GM12878 (cell line): Measurements from ENCODE around the gene ESR2. TPM values are rescaled to one million over a fixed set of nuclear protein-coding genes. Genes with fewer than 3 reads are reported as not detected.

Experiments
- ATAC-seq: fragments of 200-7000 bp; cut with Tn5 transposase; 3 replicates; pipeline ENCODE4 v1.9.1; 2020; ENCODE audit warnings: mild to moderate bottlenecking, moderate library complexity
- BruUV-seq: library from RNA; stranded (reverse); fragments of 400-500 nt; replicated peaks from 2 replicates; lab custom pipeline; 2021; lab: Mats Ljungman, UMichigan
- CTCF ChIA-PET: fragments of 300-600 bp; sonication (Branson Sonifier 250); formaldehyde crosslinking; extraction: SDS; loops from one replicate; lab custom pipeline; 2021; ENCODE audit warnings: inconsistent platforms; lab: Yijun Ruan, JAX
- POLR2A ChIA-PET: fragments of 350-600 bp; formaldehyde crosslinking; extraction: SDS; loops from one replicate; lab custom pipeline; 2021; ENCODE audit warnings: inconsistent platforms; lab: Charles Lee
- RAD21 ChIA-PET: fragments of 300-600 bp; sonication (Branson Sonifier 250); formaldehyde crosslinking; loops from one replicate; lab custom pipeline; 2023; ENCODE audit warnings: antibody characterized with exemption; ENCODE audit not compliant: unreplicated experiment; lab: Charles Lee
- SMC1A ChIA-PET: fragments of 300-600 bp; sonication (Branson Sonifier 250); formaldehyde crosslinking; loops from one replicate; lab custom pipeline; 2023; ENCODE audit not compliant: unreplicated experiment, uncharacterized antibody; lab: Charles Lee
- DNase-seq: peaks from one replicate; pipeline ENCODE4 v3.0.0-alpha.2; 2011; ENCODE audit warnings: low read depth, low spot score
- FAIRE-seq: peaks from 3 replicates; lab custom pipeline; 2011; peaks lifted over from hg19 to GRCh38; lab: Jason Lieb, UNC
- H2AFZ ChIP-seq: 2 replicates; pipeline ENCODE4 v1.6.0; 2011; ENCODE audit warnings: low read depth, low read length, control low read depth; ENCODE audit not compliant: control insufficient read depth
- H3K27ac ChIP-seq: 2 replicates; pipeline ENCODE4 v1.5.1; 2011; ENCODE audit warnings: control low read depth; ENCODE audit not compliant: control insufficient read depth, insufficient read depth
- H3K27me3 ChIP-seq, 2 experiments: replicated peaks in 1 of 2; 2 replicates each; pipeline versions ENCODE4 v1.6.0 to v1.6.1; 2011; ENCODE audit warnings: low read length in 1 of 2; ENCODE audit not compliant: control insufficient read depth in 2 of 2, insufficient read depth in 2 of 2
- H3K36me3 ChIP-seq, 2 experiments: 2 replicates each; pipeline ENCODE4 v1.5.1; 2011; ENCODE audit warnings: low read length in 1 of 2; ENCODE audit not compliant: control insufficient read depth in 2 of 2, insufficient read depth in 2 of 2
- H3K4me1 ChIP-seq: 2 replicates; pipeline ENCODE4 v1.6.1; 2011; ENCODE audit warnings: mild to moderate bottlenecking, low read length, moderate library complexity, mixed read lengths; ENCODE audit not compliant: control insufficient read depth, insufficient read depth
- H3K4me2 ChIP-seq: 2 replicates; pipeline ENCODE4 v1.6.0; 2011; ENCODE audit warnings: control low read depth; ENCODE audit not compliant: control insufficient read depth, insufficient read depth
- H3K4me3 ChIP-seq: fragments of 200-600 bp; sonication (generic); 2 replicates; pipeline ENCODE4 v1.5.1; 2016
- H3K79me2 ChIP-seq: 2 replicates; pipeline ENCODE4 v1.6.0; 2011; ENCODE audit warnings: low read length; ENCODE audit not compliant: control insufficient read depth, insufficient read depth
- H3K9ac ChIP-seq: 2 replicates; pipeline ENCODE4 v1.8.0; 2011; ENCODE audit warnings: low read length, control low read depth, mixed read lengths; ENCODE audit not compliant: control insufficient read depth, insufficient read depth
- H3K9me3 ChIP-seq: replicated peaks from 3 replicates; pipeline ENCODE4 v1.5.1; 2011; ENCODE audit warnings: mild to moderate bottlenecking, low read length; ENCODE audit not compliant: control insufficient read depth, insufficient read depth
- H4K20me1 ChIP-seq: 2 replicates; pipeline ENCODE4 v1.6.0; 2011; ENCODE audit not compliant: control insufficient read depth, insufficient read depth
- BHLHE40 ChIP-seq, 2 experiments: fragments of 450-650 bp in 1 of 2; IDR thresholded peaks; 2 replicates each; pipeline ENCODE4 v1.6.1; 2011 to 2017; ENCODE audit warnings: low read depth in 2 of 2, borderline replicate concordance in 1 of 2, improper control_type of control experiment in 1 of 2, low read length in 1 of 2, mild to moderate bottlenecking in 1 of 2
- CBX5 ChIP-seq: sonication (generic); IDR thresholded peaks from 2 replicates; pipeline ENCODE4 v1.6.1; 2016; ENCODE audit warnings: low read depth, moderate library complexity, mild to moderate bottlenecking, inconsistent platforms
- FOXM1 ChIP-seq: IDR thresholded peaks from 2 replicates; pipeline ENCODE4 v1.6.1; 2012; ENCODE audit warnings: low read depth, mild to moderate bottlenecking, inconsistent platforms, low read length, moderate library complexity
- SREBF2 ChIP-seq: IDR thresholded peaks from 2 replicates; pipeline ENCODE4 v1.6.1; 2012; ENCODE audit warnings: mild to moderate bottlenecking, low read length
- TAF1 ChIP-seq: IDR thresholded peaks from 2 replicates; pipeline ENCODE4 v1.6.1; 2011; ENCODE audit warnings: mild to moderate bottlenecking, low read depth, low read length, borderline replicate concordance
- ZNF217 ChIP-seq: fragments of 450-650 bp; IDR thresholded peaks from 2 replicates; pipeline ENCODE4 v1.6.1; 2017; ENCODE audit warnings: antibody characterized with exemption, mild to moderate bottlenecking
- WGBS: methylation state at CpG from one replicate; pipeline ENCODE4 v1.1.6; 2016; ENCODE audit warnings: low lambda C conversion rate; ENCODE audit not compliant: insufficient replicate concordance, insufficient coverage; ENCODE audit errors: missing lambda C conversion rate; 5-methylcytosine and 5-hydroxymethylcytosine counted together
- in situ Hi-C: fragments of 300-500 bp; cut with MboI; formaldehyde crosslinking; loops from 9 replicates; pipeline ENCODE4 v1.14.3; 2018; ENCODE audit warnings: mixed read lengths
- intact Hi-C: fragments of 100-400 bp; cut with micrococcal nuclease; formaldehyde crosslinking; loops from one replicate; pipeline ENCODE4 v1.14.2; 2022; ENCODE audit not compliant: unreplicated experiment
- polyA plus RNA-seq, 11 experiments: library from polyadenylated mRNA; depleted of rRNA in 4 of 11; unstranded in 6 of 11; stranded (reverse) in 5 of 11; fragments of >200 nt; fragmentation: Nextera tagmentation in 4 of 11; fragmentation: Illumina TruSeq in 1 of 11; extraction: Ambion mirVana in 4 of 11; extraction: Trizol in 1 of 11; gene quantifications; 1 replicate in 1 of 11; 2 replicates in 10 of 11; pipeline versions ENCODE4 v1.2.1 to v1.2.3, GENCODE V29; 2011 to 2016; ENCODE audit warnings: inconsistent platforms in 2 of 11, missing spikeins in 2 of 11, low read depth in 1 of 11
- total RNA-seq, 4 experiments: library from RNA; depleted of rRNA in 3 of 4; stranded (reverse); fragments of >200 nt in 3 of 4; fragmentation: Illumina TruSeq in 1 of 4; extraction: Trizol in 1 of 4; gene quantifications; 2 replicates each; pipeline versions ENCODE4 v1.2.1 to v1.2.3, GENCODE V29; 2013 to 2021
- TF ChIP-seq, protein P1 (sequence below): IDR thresholded peaks from 2 replicates; pipeline ENCODE4 v1.6.1; 2011; ENCODE audit warnings: mild to moderate bottlenecking, low read depth, low read length, moderate library complexity; ENCODE audit not compliant: insufficient replicate concordance
- TF ChIP-seq, protein P2 (sequence below): IDR thresholded peaks from 2 replicates; pipeline ENCODE4 v1.6.1; 2012; ENCODE audit warnings: low read depth, low read length, improper control_type of control experiment
- TF ChIP-seq, protein P3 (sequence below): fragments of 450-650 bp; IDR thresholded peaks from 2 replicates; pipeline ENCODE4 v1.6.1; 2017; ENCODE audit warnings: mild to moderate bottlenecking, low read depth, inconsistent platforms; ENCODE audit not compliant: poor library complexity, severe bottlenecking

ESR2 gene
- total and polyA plus RNA-seq, 10 of the 15 experiments (the other 5 are each of a cell fraction or from before 2014, with no cell fraction given) = 0.29 to 2.6 (median 0.81) TPM

DNA sequence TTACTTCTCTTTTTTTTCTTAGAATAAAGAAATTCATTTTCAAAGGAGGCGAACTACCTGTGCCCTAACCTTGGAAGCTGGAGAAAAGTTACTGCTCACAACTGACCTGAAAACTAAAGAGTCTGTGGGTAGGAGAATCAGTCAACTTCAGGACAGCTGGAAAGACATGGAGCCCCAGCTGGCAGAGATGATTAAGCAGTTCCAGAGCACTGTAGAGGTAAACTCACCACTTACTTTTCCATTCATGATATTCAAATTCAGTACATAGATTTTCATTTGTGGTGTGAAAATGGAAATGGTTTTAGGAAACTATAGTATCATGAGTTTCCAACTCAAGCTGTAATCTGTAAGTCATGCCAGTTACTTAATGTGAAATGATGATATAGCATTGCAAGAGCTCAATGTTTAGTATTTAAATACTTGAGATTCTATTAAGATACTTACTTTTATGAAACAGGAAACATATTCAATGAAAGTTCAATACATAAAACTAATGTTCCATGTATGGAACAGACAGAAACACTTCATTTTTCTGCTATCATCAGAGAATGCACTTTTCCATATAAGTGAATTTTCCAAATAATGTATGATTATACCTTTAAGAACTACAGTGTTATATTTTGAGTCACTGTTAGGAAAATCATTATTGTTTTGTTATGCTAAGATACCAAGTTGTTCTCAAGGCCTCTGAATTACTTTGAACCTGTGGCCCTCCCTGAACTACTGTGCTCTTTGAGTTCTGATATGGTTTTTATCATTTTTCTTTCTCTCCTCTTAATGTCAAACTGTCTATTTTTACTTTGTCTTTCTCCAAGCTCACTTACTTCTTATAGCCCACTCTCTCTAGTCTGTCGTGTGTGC is 119.0 kb downstream of the ESR2 start:
- TF ChIP-seq, protein P1, sequence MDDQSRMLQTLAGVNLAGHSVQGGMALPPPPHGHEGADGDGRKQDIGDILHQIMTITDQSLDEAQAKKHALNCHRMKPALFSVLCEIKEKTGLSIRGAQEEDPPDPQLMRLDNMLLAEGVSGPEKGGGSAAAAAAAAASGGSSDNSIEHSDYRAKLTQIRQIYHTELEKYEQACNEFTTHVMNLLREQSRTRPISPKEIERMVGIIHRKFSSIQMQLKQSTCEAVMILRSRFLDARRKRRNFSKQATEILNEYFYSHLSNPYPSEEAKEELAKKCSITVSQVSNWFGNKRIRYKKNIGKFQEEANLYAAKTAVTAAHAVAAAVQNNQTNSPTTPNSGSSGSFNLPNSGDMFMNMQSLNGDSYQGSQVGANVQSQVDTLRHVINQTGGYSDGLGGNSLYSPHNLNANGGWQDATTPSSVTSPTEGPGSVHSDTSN = no peak
- TF ChIP-seq, protein P2, sequence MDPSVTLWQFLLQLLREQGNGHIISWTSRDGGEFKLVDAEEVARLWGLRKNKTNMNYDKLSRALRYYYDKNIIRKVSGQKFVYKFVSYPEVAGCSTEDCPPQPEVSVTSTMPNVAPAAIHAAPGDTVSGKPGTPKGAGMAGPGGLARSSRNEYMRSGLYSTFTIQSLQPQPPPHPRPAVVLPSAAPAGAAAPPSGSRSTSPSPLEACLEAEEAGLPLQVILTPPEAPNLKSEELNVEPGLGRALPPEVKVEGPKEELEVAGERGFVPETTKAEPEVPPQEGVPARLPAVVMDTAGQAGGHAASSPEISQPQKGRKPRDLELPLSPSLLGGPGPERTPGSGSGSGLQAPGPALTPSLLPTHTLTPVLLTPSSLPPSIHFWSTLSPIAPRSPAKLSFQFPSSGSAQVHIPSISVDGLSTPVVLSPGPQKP = no peak
- TF ChIP-seq ZNF217 = no peak
- TF ChIP-seq FOXM1 = no peak
- no peak for TF ChIP-seq TAF1
- TF ChIP-seq, protein P3, sequence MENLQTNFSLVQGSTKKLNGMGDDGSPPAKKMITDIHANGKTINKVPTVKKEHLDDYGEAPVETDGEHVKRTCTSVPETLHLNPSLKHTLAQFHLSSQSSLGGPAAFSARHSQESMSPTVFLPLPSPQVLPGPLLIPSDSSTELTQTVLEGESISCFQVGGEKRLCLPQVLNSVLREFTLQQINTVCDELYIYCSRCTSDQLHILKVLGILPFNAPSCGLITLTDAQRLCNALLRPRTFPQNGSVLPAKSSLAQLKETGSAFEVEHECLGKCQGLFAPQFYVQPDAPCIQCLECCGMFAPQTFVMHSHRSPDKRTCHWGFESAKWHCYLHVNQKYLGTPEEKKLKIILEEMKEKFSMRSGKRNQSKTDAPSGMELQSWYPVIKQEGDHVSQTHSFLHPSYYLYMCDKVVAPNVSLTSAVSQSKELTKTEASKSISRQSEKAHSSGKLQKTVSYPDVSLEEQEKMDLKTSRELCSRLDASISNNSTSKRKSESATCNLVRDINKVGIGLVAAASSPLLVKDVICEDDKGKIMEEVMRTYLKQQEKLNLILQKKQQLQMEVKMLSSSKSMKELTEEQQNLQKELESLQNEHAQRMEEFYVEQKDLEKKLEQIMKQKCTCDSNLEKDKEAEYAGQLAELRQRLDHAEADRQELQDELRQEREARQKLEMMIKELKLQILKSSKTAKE = no peak
- no peak for TF ChIP-seq CBX5
- no peak for TF ChIP-seq BHLHE40 (IDR thresholded peaks at IDR 0.05; ENCODE audit: borderline replicate concordance in 1 of 2, low read depth in 2 of 2, low read length in 1 of 2)
- TF ChIP-seq SREBF2 = no peak
- no peaks in the 10 kb centered on the region for H3K27me3 ChIP-seq
- in situ Hi-C loops = no loop called here
- no peak for DNase-seq
- ChIA-PET RAD21 (interaction anchor here (0.8 to 1.2 kb wide), 4 partner anchors 34 to 129 kb away, joined by 3 read pairs; partner anchors contain the start of gene ESR2), SMC1A (interaction anchor here (0.9 to 1.8 kb wide), 4 partner anchors 37 to 128 kb away, joined by 3 to 8 read pairs (median 4); no protein-coding TSS in a partner anchor), CTCF (interaction anchor here (0.8 to 1.9 kb wide), 2 partner anchors 13 to 120 kb away, joined by 3 to 4 read pairs; no protein-coding TSS in a partner anchor), POLR2A (interaction anchor here (1.5 kb wide), 1 partner anchor 21 kb away, joined by 3 read pairs; no protein-coding TSS in a partner anchor)
- FAIRE-seq = no peak
- H3K36me3 ChIP-seq = peaks cover 2 to 6% of the 10 kb centered on the region in 2 experiments; a peak in 3 of 4 replicates
- no TSS peak for BruUV-seq
- no peak overlapping the region for H3K9ac ChIP-seq
- H3K4me2 ChIP-seq = no peak overlapping the region
- H3K27ac ChIP-seq = no peak overlapping the region
- intact Hi-C loops = no loop called here
- H4K20me1 ChIP-seq = no peaks in the 10 kb centered on the region
- WGBS = 75% methylated on average over 2 of the region's 2 CpGs
- H3K79me2 ChIP-seq = no peaks in the 10 kb centered on the region
- ATAC-seq = no peak
- H3K4me3 ChIP-seq = no peak overlapping the region
- H3K9me3 ChIP-seq = no peaks in the 10 kb centered on the region
- 0 out of 2 replicates have a peak, but pooled peaks cover 3% of the 10 kb centered on the region for H3K4me1 ChIP-seq
- no peak overlapping the region for H2AFZ ChIP-seq
